Measurements from ENCODE around the gene MAPK13. TPM values are rescaled to one million over a fixed set of nuclear protein-coding genes. Genes with fewer than 3 reads are reported as not detected.

The MAPK13 gene
- polyA plus RNA-seq, 1 donor from 2014 or later, result 1.8 TPM

DNA sequence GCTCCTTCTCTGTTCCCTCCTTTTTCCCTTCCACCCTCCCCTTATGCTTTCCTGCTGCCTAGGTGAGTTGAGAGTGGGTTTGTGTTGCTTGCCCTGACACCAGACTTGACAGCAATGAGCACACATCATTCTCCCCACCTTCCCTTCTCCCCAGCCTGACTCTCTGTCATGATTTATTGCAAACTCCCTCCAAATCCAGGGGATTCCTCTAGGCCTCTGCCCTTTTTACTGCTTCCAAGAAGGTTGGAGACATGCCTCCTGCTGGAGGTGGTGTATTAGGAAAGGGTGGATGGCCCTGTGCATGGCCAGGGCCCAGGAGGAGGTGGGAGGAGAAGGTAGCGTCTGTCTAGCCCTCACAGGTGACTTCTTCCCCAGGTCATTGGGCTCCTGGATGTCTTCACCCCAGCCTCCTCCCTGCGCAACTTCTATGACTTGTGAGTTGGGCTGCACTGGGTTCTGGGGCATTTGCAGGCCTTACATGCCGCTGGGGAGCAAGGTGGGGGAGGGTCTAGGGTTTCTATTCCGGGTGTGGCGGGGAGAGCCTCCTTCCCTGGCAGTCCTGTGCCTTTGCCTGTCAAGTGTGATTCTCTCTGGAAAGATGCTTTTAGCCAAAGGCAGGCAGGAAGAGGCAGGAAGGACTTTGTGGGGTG lies 2.1 kb downstream of the MAPK13 start:
- H3K4me2 ChIP-seq (ENCODE audit: low read length), result no peak overlapping the region
- no peak overlapping the region for H3K27ac ChIP-seq (ENCODE audit: low read length)
- H3K9me3 ChIP-seq (ENCODE audit: low read length), result no peaks in the 10 kb centered on the region
- no peak overlapping the region for H2AFZ ChIP-seq (ENCODE audit: low read depth, low read length)
- TF ChIP-seq MXI1 (conservative IDR thresholded peaks at IDR 0.05; ENCODE audit: poor library complexity, severe bottlenecking) (no peak), EP300 (conservative IDR thresholded peaks at IDR 0.05; ENCODE audit: poor library complexity, severe bottlenecking) (no peak), TAF1 (IDR thresholded peaks at IDR 0.05; ENCODE audit: low read depth) (no peak)
- no peak overlapping the region for H3K4me3 ChIP-seq (ENCODE audit: low read length)
- no peaks in the 10 kb centered on the region for H3K79me2 ChIP-seq (replicated peaks; ENCODE audit: insufficient read depth, low read length)
- peaks cover 18% of the 10 kb centered on the region for H3K27me3 ChIP-seq (ENCODE audit: insufficient read depth, low read depth, low read length)
- H3K36me3 ChIP-seq (ENCODE audit: insufficient read depth, low read length), result no peaks in the 10 kb centered on the region
- no peaks in the 10 kb centered on the region for H3K9me2 ChIP-seq (ENCODE audit: insufficient read depth, low read length)
- H3K9ac ChIP-seq (ENCODE audit: low read length), result no peak overlapping the region
- H4K20me1 ChIP-seq (ENCODE audit: insufficient read depth), result no peaks in the 10 kb centered on the region
- H3F3A ChIP-seq (ENCODE audit: insufficient read depth, low read length, poor library complexity, severe bottlenecking), result no peaks in the 10 kb centered on the region

- Histone ChIP-seq H3K9ac (ENCODE audit: low read length) (no peak overlapping the region), H3F3A (ENCODE audit: insufficient read depth, low read length, poor library complexity, severe bottlenecking) (no peaks in the 10 kb centered on the region), H4K20me1 (ENCODE audit: insufficient read depth) (no peaks in the 10 kb centered on the region), H3K9me3 (ENCODE audit: low read length) (no peaks in the 10 kb centered on the region), H3K4me2 (ENCODE audit: low read length) (no peak overlapping the region), H3K79me2 (replicated peaks; ENCODE audit: insufficient read depth, low read length) (no peaks in the 10 kb centered on the region), H3K27me3 (ENCODE audit: insufficient read depth, low read depth, low read length) (peaks cover 18% of the 10 kb centered on the region), H2AFZ (ENCODE audit: low read depth, low read length) (no peak overlapping the region), H3K9me2 (ENCODE audit: insufficient read depth, low read length) (no peaks in the 10 kb centered on the region), H3K27ac (ENCODE audit: low read length) (no peak overlapping the region), H3K36me3 (ENCODE audit: insufficient read depth, low read length) (no peaks in the 10 kb centered on the region), H3K4me3 (ENCODE audit: low read length) (no peak overlapping the region)
- TF ChIP-seq SMC3 (conservative IDR thresholded peaks at IDR 0.05; ENCODE audit: poor library complexity), result no peak
- TF ChIP-seq POLR2AphosphoS5 (IDR thresholded peaks at IDR 0.05), result no peak
- TF ChIP-seq TAF1 (IDR thresholded peaks at IDR 0.05; ENCODE audit: low read depth), result no peak
- no peak for TF ChIP-seq MXI1 (conservative IDR thresholded peaks at IDR 0.05; ENCODE audit: poor library complexity, severe bottlenecking)
- no peak for TF ChIP-seq EZH2 (IDR thresholded peaks at IDR 0.05; ENCODE audit: borderline replicate concordance, insufficient read depth, low read length, poor library complexity, severe bottlenecking)
- no peak for TF ChIP-seq CTCF (IDR thresholded peaks at IDR 0.05; ENCODE audit: poor library complexity, severe bottlenecking)
- no peak for TF ChIP-seq RAD21 (conservative IDR thresholded peaks at IDR 0.05)
- TF ChIP-seq, protein P1, sequence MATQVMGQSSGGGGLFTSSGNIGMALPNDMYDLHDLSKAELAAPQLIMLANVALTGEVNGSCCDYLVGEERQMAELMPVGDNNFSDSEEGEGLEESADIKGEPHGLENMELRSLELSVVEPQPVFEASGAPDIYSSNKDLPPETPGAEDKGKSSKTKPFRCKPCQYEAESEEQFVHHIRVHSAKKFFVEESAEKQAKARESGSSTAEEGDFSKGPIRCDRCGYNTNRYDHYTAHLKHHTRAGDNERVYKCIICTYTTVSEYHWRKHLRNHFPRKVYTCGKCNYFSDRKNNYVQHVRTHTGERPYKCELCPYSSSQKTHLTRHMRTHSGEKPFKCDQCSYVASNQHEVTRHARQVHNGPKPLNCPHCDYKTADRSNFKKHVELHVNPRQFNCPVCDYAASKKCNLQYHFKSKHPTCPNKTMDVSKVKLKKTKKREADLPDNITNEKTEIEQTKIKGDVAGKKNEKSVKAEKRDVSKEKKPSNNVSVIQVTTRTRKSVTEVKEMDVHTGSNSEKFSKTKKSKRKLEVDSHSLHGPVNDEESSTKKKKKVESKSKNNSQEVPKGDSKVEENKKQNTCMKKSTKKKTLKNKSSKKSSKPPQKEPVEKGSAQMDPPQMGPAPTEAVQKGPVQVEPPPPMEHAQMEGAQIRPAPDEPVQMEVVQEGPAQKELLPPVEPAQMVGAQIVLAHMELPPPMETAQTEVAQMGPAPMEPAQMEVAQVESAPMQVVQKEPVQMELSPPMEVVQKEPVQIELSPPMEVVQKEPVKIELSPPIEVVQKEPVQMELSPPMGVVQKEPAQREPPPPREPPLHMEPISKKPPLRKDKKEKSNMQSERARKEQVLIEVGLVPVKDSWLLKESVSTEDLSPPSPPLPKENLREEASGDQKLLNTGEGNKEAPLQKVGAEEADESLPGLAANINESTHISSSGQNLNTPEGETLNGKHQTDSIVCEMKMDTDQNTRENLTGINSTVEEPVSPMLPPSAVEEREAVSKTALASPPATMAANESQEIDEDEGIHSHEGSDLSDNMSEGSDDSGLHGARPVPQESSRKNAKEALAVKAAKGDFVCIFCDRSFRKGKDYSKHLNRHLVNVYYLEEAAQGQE (IDR thresholded peaks at IDR 0.05; ENCODE audit: borderline replicate concordance), result no peak
- TF ChIP-seq EP300 (conservative IDR thresholded peaks at IDR 0.05; ENCODE audit: poor library complexity, severe bottlenecking), result no peak
Measured at GRCh38 chr6:36133148-36133547, 2.8 kb downstream of the MAPK13 start.
